OCI-LY7 (cell line): ENCODE results near the gene SLC22A4. TPM values are rescaled to one million over a fixed set of nuclear protein-coding genes. Genes with fewer than 3 reads are reported as not detected.

Source experiments
- BruUV-seq: library from RNA; stranded (reverse); fragments of 400-500 nt; replicated peaks from 2 replicates; lab custom pipeline; 2021; lab: Mats Ljungman, UMichigan
- CTCF ChIA-PET: fragments of 300-600 bp; sonication (Branson Sonifier 250); formaldehyde crosslinking; loops from one replicate; lab custom pipeline; 2022; ENCODE audit warnings: antibody characterized with exemption; ENCODE audit not compliant: unreplicated experiment; lab: Charles Lee
- POLR2A ChIA-PET: fragments of 300-600 bp; sonication (Branson Sonifier 250); formaldehyde crosslinking; loops from one replicate; lab custom pipeline; 2022; ENCODE audit warnings: antibody characterized with exemption; lab: Charles Lee
- DNase-seq: peaks from one replicate; pipeline ENCODE4 v3.0.0-alpha.2; 2015; ENCODE audit warnings: low spot score
- H2AFZ ChIP-seq: fragments of 200-600 bp; sonication (generic), shearing (Covaris generic); 2 replicates; pipeline ENCODE4 v1.6.1; 2014; ENCODE audit warnings: mild to moderate bottlenecking, antibody characterized with exemption, low read length, moderate library complexity
- H3K27ac ChIP-seq: fragments of 200-600 bp; sonication (generic); 2 replicates; pipeline ENCODE4 v1.5.1; 2014; ENCODE audit warnings: mixed run types, low read depth, mild to moderate bottlenecking, moderate library complexity, low read length, inconsistent platforms; ENCODE audit not compliant: poor library complexity, severe bottlenecking
- H3K36me3 ChIP-seq: fragments of 200-600 bp; sonication (generic); 2 replicates; pipeline ENCODE4 v1.6.1; 2014; ENCODE audit warnings: mild to moderate bottlenecking, antibody characterized with exemption, low read length, moderate library complexity, mixed read lengths; ENCODE audit not compliant: insufficient read depth
- H3K4me1 ChIP-seq: fragments of 200-600 bp; sonication (generic); 2 replicates; pipeline ENCODE4 v1.5.1; 2014; ENCODE audit warnings: mild to moderate bottlenecking, low read length; ENCODE audit not compliant: insufficient read depth, poor library complexity, severe bottlenecking
- H3K4me2 ChIP-seq: fragments of 200-600 bp; sonication (generic); 2 replicates; pipeline ENCODE4 v1.6.1; 2014; ENCODE audit warnings: mild to moderate bottlenecking, low read length
- H3K4me3 ChIP-seq: fragments of 200-600 bp; sonication (generic); 2 replicates; pipeline ENCODE4 v1.5.1; 2014; ENCODE audit warnings: mild to moderate bottlenecking, low read depth, low read length; ENCODE audit not compliant: poor library complexity, severe bottlenecking
- H3K79me2 ChIP-seq: fragments of 200-600 bp; sonication (generic); 2 replicates; pipeline ENCODE4 v1.6.1; 2016; ENCODE audit warnings: low read depth, mild to moderate bottlenecking, low read length, moderate library complexity, mixed read lengths; ENCODE audit not compliant: insufficient read depth
- H3K9me2 ChIP-seq: fragments of 200-600 bp; sonication (generic); 2 replicates; pipeline ENCODE4 v1.6.1; 2016; ENCODE audit warnings: mild to moderate bottlenecking, low read length, mixed read lengths; ENCODE audit not compliant: insufficient read depth
- H3K9me3 ChIP-seq: fragments of 200-600 bp; sonication (generic); 2 replicates; pipeline ENCODE4 v1.6.1; 2014; ENCODE audit warnings: mild to moderate bottlenecking, mixed run types, low read length, mixed read lengths
- H4K20me1 ChIP-seq: fragments of 200-600 bp; sonication (generic); 2 replicates; pipeline ENCODE4 v1.6.1; 2014; ENCODE audit warnings: mild to moderate bottlenecking, antibody characterized with exemption, low read length, moderate library complexity, mixed read lengths; ENCODE audit not compliant: insufficient read depth
- EZH2phosphoT487 ChIP-seq: fragments of 200-600 bp; sonication (generic); IDR thresholded peaks from 2 replicates; pipeline ENCODE4 v1.6.1; 2018; ENCODE audit warnings: low read depth, borderline replicate concordance, mild to moderate bottlenecking, mixed run types, antibody characterized with exemption, low read length, moderate library complexity, mixed read lengths
- intact Hi-C: fragments of 100-400 bp; cut with micrococcal nuclease; formaldehyde crosslinking; loops from one replicate; pipeline ENCODE4 v1.10.0; 2022; ENCODE audit not compliant: unreplicated experiment
- total RNA-seq, 2 experiments: library from RNA; depleted of rRNA in 1 of 2; stranded (reverse); fragments of >200 nt in 1 of 2; shearing (Covaris generic) in 1 of 2; gene quantifications; 2 replicates each; pipeline ENCODE4 v1.2.3, GENCODE V29; 2014 to 2022
- TF ChIP-seq, protein P1 (sequence below): fragments of 200-600 bp; sonication (generic); conservative IDR thresholded peaks from 2 replicates; pipeline ENCODE4 v1.5.1; 2014; ENCODE audit warnings: mild to moderate bottlenecking, antibody characterized with exemption, low read length, moderate library complexity, mixed read lengths

The SLC22A4 gene
- total RNA-seq, 2 experiments from 2014 or later: not detected

DNA sequence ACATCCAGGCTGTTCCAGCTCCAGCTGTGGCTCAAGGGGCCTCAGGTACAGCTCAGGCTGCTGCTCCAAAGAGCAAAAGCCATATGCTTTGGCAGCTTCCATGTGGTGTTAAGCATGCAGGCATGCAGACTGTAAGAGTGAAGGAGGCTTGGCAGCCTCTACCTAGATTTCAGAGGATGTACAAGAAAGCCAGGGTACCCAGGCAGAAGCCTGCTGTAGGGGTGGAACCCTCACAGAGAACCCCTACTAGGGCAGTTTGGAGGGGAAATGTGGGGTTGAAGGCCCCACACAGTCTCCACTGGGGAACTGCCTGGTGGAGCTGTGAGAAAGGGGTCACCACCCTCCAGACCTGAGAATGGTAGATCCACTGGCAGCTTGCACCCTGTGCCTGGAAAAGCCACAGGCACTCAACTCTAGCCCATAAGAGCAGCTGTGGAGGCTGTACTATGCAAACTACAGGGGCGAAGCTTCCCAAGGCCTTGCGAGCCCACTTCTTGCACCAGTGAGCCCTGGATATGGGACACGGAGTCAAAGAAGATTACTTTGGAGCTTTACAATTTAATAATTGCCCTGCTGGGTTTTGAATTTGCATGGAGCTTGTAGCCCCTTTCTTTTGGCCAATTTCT, 61.1 kb downstream of the SLC22A4 start:
- intact Hi-C loops: loop anchor here (10.0 kb wide), 1 partner anchor 290 kb away; the partner anchor contains the start of gene IL3
- H3K36me3 ChIP-seq: no peaks in the 10 kb centered on the region
- no peaks in the 10 kb centered on the region for H3K9me3 ChIP-seq
- POLR2A ChIA-PET: no interaction called here
- TF ChIP-seq EZH2phosphoT487: no peak
- TF ChIP-seq, protein P1, sequence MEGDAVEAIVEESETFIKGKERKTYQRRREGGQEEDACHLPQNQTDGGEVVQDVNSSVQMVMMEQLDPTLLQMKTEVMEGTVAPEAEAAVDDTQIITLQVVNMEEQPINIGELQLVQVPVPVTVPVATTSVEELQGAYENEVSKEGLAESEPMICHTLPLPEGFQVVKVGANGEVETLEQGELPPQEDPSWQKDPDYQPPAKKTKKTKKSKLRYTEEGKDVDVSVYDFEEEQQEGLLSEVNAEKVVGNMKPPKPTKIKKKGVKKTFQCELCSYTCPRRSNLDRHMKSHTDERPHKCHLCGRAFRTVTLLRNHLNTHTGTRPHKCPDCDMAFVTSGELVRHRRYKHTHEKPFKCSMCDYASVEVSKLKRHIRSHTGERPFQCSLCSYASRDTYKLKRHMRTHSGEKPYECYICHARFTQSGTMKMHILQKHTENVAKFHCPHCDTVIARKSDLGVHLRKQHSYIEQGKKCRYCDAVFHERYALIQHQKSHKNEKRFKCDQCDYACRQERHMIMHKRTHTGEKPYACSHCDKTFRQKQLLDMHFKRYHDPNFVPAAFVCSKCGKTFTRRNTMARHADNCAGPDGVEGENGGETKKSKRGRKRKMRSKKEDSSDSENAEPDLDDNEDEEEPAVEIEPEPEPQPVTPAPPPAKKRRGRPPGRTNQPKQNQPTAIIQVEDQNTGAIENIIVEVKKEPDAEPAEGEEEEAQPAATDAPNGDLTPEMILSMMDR: no peak
- CTCF ChIA-PET: interaction anchor here (0.6 kb wide), 1 partner anchor 436 kb away, joined by 3 read pairs; no protein-coding TSS in a partner anchor
- H3K27ac ChIP-seq: no peak overlapping the region
- no TSS peak for BruUV-seq
- no peaks in the 10 kb centered on the region for H3K9me2 ChIP-seq
- H2AFZ ChIP-seq: no peak overlapping the region
- peaks cover 15% of the 10 kb centered on the region for H3K4me1 ChIP-seq
- H3K4me2 ChIP-seq: no peak overlapping the region
- H4K20me1 ChIP-seq: no peaks in the 10 kb centered on the region
- no peak for DNase-seq
- H3K4me3 ChIP-seq: no peak overlapping the region
- H3K79me2 ChIP-seq: no peaks in the 10 kb centered on the region

- no peak for DNase-seq
- BruUV-seq: no TSS peak
- Histone ChIP-seq H3K4me3 (no peak overlapping the region), H3K9me2 (no peaks in the 10 kb centered on the region), H3K79me2 (no peaks in the 10 kb centered on the region), H3K9me3 (no peaks in the 10 kb centered on the region), H3K4me1 (peaks cover 15% of the 10 kb centered on the region), H4K20me1 (no peaks in the 10 kb centered on the region), H3K4me2 (no peak overlapping the region), H3K36me3 (no peaks in the 10 kb centered on the region), H2AFZ (peak overlapping the region; percentile 90), H3K27ac (no peak overlapping the region)
- intact Hi-C loops: loop anchor here (10.0 kb wide), 1 partner anchor 294 kb away; the partner anchor contains the start of gene IL3
- TF ChIP-seq, protein P1: no peak
- no peak for TF ChIP-seq EZH2phosphoT487
- ChIA-PET POLR2A (interaction anchor here (0.6 to 1.9 kb wide), 5 partner anchors 9 to 111 kb away, joined by 3 to 12 read pairs (median 4); no protein-coding TSS in a partner anchor), CTCF (no interaction called here)
Measured at GRCh38 chr5:132358775-132359174, 64.6 kb downstream of the SLC22A4 start.

GRCh38 chr5:132362086-132362485, 67.9 kb downstream of the SLC22A4 start:
- Histone ChIP-seq H3K4me2 (no peak overlapping the region), H3K36me3 (no peaks in the 10 kb centered on the region), H3K27ac (no peak overlapping the region), H2AFZ (no peak overlapping the region), H3K4me1 (peaks cover 15% of the 10 kb centered on the region), H3K79me2 (no peaks in the 10 kb centered on the region), H3K9me2 (no peaks in the 10 kb centered on the region), H3K9me3 (no peaks in the 10 kb centered on the region), H3K4me3 (no peak overlapping the region), H4K20me1 (no peaks in the 10 kb centered on the region)
- intact Hi-C loops: no loop called here
- ChIA-PET CTCF (no interaction called here), POLR2A (interaction anchor here (1.0 kb wide), 1 partner anchor 17 kb away, joined by 3 read pairs; no protein-coding TSS in a partner anchor)
- no peak for DNase-seq
- no TSS peak for BruUV-seq
- TF ChIP-seq EZH2phosphoT487: no peak
- TF ChIP-seq, protein P1: no peak
